GM12878 (cell line): Measurements from ENCODE around the gene ATP5PO.
"Not testable (repeated sequence)": the region's sequence is repeated elsewhere in the genome, so short reads cannot be mapped to it uniquely, and the experiment has no call there.

ENCODE experiments used
- ATF2 ChIP-seq: IDR thresholded peaks from 2 replicates; pipeline ENCODE4 v1.6.1; 2012; ENCODE audit warnings: low read length, inconsistent platforms
- CTCF ChIP-seq, 3 experiments: IDR thresholded peaks in 2 of 3; conservative IDR thresholded peaks in 1 of 3; 2 replicates each; pipeline ENCODE4 v1.5.1; 2011; ENCODE audit warnings: low read depth in 3 of 3, low read length in 3 of 3, mild to moderate bottlenecking in 3 of 3, control low read depth in 2 of 3, moderate library complexity in 2 of 3, inconsistent platforms in 1 of 3, mixed read lengths in 1 of 3; ENCODE audit not compliant: control insufficient read depth in 2 of 3, insufficient read depth in 1 of 3; ENCODE audit errors: extremely low read depth in 1 of 3
- CUX1 ChIP-seq: IDR thresholded peaks from 2 replicates; pipeline ENCODE4 v1.6.1; 2012; ENCODE audit warnings: improper control_type of control experiment, low read depth, low read length; ENCODE audit not compliant: insufficient replicate concordance
- YY1 ChIP-seq: IDR thresholded peaks from 2 replicates; pipeline ENCODE4 v1.6.1; 2011; ENCODE audit warnings: low read depth, mild to moderate bottlenecking, low read length

GRCh38 chr21:33867868-33868267 lies 47.7 kb downstream of the ATP5PO start:
- not testable (repeated sequence) for TF ChIP-seq YY1; ATF2; CUX1; CTCF (IDR thresholded peaks at IDR 0.05 in 2 of 3, conservative IDR thresholded peaks at IDR 0.05 in 1 of 3; ENCODE audit: control insufficient read depth in 2 of 3, extremely low read depth in 1 of 3, insufficient read depth in 1 of 3, low read depth in 3 of 3, low read length in 3 of 3)
